HG03097 (cell line): ENCODE results near the gene KANSL2.

ENCODE experiments used
- ATAC-seq: cut with Tn5 transposase; IDR thresholded peaks from one replicate; pipeline ENCODE4 v1.9.1; 2021; ENCODE audit not compliant: unreplicated experiment, low FRiP score

Gene KANSL2

GRCh38 chr12:48615681-48616080, 66.4 kb downstream of the KANSL2 start:
- ATAC-seq, result no peak

GRCh38 chr12:48613321-48613720, 68.7 kb downstream of the KANSL2 start:
- no peak for ATAC-seq
